ENCODE measurements around the gene CNOT11.

The CNOT11 gene

DNA sequence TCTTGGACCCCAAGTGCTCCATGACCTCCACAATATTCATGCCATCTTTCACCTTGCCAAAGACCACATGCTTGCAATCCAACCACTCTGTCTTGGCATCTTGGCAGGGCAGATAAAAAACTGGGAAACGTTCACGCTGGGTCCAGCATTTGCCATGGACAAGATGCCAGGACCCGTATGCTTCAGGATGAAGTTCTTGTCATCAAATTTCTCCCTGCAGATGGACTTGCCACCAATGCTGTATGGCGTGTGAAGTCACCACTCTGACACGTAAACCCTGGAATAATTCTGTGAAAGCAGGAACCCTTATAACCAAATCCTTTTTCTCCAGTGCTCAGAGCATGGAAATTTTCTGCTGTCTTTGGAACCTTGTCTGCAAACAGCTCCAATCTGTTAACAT lies 21.5 kb downstream of the CNOT11 start:
- in situ Hi-C loops (cut with MboI; ENCODE audit: low sequenced_read_pairs): no loop called here

DNA sequence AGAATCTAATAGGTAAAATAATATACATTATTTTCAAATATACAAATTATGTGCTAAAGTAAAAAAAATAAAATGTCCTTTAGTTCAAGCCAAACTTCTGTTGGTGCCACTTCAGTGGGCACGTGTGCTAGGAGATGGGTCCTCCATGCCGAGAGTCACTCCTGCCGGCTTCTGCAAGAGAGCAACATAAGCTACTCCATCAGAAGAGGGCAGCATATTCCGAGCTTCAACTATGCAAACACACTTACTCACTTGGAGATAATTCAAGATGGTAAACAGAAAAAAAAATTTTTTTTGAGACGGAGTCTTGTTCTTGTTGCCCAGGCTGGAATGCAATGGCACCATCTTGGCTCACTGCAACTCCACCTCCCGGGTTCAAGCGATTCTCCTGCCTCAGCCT lies 24.4 kb downstream of the CNOT11 start:
- in situ Hi-C loops (cut with MboI; ENCODE audit: low sequenced_read_pairs): no loop called here

DNA sequence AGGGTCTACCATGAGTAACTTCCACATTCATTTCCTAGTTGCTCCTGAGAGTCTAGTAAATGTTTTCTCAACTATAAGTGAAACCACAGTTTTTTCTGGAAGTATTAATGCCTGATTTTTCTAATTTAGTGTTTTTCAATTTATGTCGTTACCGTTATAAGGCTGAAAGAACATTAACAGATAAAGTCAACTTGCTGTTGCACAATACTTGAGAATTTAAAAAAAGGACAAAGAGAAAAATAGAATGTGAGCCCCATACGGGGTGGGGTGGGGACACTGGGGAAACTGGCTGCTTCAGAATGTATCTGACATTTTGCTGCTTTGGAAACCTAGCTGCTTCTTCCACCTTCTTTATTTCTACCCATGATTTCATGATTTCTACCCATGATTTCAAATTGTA lies 26.2 kb downstream of the CNOT11 start:
- in situ Hi-C loops (cut with MboI; ENCODE audit: low sequenced_read_pairs): no loop called here

DNA sequence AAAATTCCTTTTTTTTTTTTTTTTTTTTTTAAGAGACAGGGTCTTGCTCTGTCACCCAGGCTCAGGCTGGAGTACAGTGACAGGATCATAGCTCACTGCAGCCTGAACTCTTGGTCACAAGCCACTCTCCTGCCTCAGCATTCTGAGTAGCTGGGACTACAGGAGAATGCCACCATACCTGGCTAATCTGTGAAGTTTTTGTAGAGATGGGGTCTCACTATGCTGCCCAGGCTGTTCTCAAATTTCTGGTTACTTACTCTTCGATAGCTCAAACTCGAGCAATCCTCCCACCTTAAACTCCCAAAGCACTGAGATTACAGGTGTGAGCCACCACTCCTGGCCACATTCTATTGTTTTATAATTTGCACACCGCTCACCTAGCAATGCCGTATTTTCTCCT lies 28.8 kb downstream of the CNOT11 start:
- in situ Hi-C loops (cut with MboI; ENCODE audit: low sequenced_read_pairs): no loop called here

DNA sequence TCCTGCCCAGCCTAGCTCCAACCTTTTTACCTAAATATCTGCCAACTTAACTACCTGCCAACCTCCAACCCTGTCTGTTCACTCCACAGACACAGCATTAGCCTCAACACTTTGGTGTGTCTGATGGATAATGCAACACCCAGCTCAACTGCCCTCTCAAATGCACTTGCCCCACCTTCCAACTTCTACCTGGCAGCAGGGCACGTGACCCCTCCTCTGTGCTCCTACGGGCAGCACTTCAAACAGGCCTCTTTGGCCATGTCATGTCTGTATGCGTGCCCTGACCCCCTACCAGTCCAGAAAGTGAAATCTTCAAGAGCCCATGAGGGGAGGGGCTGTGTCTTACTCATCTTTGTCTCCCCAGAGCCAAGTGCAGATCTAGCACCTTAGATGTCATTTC lies 30.3 kb downstream of the CNOT11 start:
- in situ Hi-C loops (cut with MboI; ENCODE audit: low sequenced_read_pairs): no loop called here

DNA sequence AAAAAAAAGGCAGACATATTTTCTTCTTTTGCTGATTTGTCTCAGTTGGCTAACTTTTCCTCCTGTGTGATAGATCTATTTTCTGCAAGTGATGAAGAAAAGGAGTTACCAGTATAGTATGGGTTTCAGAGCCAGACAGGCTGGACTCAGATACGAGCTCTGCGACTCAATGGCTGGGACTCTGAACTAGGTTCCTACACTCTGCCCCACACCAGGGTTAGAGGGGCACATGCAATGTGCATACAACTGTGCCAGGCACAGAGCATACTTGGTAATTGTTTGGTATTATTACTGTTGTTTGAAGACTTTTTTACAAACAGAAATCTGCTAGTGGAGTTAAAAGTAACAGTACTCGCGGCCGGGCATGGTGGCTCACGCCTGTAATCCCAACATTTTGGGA lies 34.0 kb downstream of the CNOT11 start:
- in situ Hi-C loops (cut with MboI; ENCODE audit: low sequenced_read_pairs): no loop called here

DNA sequence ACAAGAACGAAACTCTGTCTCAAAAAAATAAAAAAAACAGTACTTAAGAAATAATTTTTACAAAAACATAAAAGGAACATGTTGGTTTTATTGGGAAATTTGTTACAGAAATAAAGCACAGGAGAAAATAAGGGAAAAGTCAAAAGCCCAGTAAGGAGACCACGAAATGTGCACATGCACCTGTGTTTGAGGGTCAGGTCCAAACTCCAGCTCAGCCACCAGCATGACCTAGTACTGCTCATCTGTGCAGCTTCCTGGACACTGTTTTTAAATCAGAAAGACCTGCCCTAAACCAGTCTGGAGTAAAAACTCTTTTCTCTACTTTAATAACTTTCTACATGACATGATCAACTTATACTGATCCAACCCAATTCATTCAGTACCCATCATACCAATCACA lies 34.6 kb downstream of the CNOT11 start:
- in situ Hi-C loops (cut with MboI; ENCODE audit: low sequenced_read_pairs): no loop called here

DNA sequence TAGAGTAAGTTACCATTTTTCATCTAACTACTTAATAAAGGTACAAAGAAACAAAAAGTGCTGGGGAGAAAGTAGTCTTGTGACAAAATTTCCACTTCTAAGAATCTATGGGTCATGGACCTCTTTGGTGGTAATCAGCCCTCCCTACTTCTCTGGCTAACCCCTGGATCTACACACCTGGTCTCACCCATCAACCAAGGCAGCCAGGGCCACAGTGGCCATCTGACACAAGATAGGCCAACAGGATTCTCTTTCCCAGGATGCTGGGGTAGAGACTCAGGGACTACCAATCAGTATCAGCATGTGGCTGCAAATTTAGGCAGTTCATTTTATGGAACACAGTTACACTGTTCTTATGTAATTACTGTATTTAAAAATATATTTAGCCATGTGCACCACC lies 38.0 kb downstream of the CNOT11 start:
- in situ Hi-C loops (cut with MboI; ENCODE audit: low sequenced_read_pairs): no loop called here

DNA sequence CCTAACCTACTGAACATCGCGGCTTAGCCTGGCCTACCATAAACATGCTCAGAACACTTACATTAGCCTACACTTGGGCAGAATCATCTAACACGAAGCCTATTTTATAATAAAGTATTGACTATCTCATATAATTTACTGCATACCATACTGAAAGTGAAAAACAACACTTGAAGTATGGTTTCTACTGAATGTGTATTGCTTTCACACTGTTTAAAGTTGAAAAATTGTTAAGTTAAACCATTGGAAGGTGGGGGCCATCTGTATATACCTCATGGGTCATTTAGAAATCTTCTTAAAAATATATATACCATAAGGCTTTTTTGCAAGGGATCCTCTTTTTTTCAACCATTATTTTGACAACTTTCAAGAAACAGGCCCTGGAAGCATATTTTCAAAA lies 39.3 kb downstream of the CNOT11 start:
- in situ Hi-C loops (cut with MboI; ENCODE audit: low sequenced_read_pairs): no loop called here

DNA sequence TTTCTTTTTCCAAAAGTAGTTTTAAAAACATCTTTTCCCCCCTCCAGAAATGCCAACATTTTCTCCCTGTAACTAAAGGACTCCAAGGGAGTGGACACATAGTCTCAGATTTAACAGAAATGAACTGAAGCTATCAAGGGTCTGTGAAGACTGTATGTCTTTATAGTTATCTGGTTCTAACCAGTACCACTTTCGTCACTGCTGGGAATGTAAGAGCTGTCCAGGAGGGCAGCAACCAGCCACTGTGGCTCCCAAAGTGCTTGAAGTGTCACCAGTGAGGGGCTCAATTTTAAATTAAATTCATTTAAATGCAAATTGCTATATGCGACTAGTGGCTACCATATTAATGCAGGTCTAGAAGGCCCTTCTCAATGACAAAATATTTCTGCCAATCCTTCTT lies 40.9 kb downstream of the CNOT11 start:
- in situ Hi-C loops (cut with MboI; ENCODE audit: low sequenced_read_pairs): no loop called here

DNA sequence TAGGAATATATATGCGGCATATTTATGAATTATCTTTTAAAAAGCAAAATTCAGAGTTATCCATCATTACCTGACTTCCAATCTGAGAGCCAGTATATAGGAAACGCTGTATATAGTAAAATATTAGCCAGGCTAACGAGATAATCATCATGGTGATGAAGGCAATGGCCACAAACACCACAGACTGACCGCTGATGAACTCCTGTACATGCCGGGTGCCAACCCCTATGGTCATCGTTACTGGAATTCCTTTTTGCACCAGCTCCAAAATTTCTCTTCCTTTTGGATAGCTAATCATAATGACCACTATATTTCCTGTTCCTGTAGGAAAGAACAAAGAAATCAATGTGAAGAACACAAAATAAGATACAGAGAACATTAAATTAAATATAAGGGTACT lies 42.2 kb downstream of the CNOT11 start:
- in situ Hi-C loops (cut with MboI; ENCODE audit: low sequenced_read_pairs): no loop called here

DNA sequence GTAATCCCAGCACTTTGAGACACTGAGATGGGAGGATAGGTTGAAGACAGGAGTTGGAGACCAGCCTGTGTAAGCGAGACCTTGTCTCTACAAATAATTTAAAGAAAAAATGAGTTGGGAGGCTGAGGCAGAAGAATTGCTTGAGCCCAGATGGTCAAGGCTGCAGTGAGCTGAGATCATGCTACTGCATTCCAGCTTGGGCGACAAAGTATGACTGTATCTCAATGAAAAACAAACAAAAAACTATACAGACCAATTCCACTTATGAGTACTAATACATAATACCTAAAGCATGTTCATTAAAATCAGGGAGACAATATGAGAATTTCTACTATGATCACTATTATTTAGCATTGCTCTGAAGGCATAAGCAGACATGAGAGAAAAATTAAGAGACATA lies 43.2 kb downstream of the CNOT11 start:
- in situ Hi-C loops (cut with MboI; ENCODE audit: low sequenced_read_pairs): no loop called here

DNA sequence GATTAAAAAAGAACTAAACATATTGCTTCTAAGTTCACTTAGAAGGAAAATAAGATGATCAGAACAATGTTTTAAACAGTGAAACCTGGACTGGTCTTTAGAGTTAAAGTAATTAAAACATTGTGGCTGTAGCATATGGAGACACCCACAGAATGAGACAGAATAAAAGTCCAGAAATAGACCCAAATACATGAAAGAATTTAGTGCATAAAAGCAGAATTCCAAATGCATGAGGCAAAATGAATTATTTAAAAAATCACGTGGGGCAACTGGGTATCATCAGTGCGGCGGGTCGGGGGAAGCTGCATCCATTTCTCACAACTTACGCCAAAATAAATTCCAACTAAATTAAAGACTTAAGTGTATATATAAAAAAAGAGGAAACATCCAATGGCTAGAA lies 43.7 kb downstream of the CNOT11 start:
- in situ Hi-C loops (cut with MboI; ENCODE audit: low sequenced_read_pairs): no loop called here

DNA sequence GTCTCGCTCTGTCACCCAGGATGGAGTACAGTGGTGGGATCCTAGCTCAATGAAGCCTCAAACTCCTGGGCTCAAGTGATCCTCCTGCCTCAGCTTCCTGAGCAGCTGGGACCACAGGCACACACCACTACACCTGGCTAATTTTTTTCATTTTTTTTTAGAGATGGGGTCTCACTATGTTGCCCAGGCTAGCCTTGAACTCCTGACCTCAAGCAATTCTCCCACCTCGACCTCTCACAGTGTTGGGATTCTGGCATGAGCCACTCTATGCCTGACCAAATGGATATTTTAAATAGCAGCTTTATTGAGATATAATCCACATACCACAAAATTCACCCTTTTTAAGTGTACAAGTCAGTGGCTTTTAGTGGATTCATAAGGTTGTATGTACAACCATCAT lies 44.7 kb downstream of the CNOT11 start:
- in situ Hi-C loops (cut with MboI; ENCODE audit: low sequenced_read_pairs): no loop called here

DNA sequence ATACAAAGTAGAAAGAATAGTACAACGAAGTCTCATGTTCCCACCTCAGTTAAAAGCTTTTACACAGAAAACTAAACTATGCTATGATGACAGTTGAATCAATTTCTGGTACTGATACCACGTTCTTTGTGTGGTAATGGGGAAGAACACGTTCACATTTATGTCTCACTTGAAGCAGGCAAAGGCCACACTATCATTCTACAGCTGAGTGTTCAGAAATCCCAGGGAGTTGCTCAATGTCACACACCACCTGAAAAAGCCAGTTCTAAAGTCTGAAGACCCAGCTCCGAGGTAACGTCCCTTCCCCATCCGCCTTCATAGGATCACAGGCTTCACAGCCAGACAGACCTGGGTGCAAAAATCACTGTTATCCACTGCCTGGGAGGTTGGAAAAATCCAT lies 46.9 kb downstream of the CNOT11 start:
- in situ Hi-C loops (cut with MboI; ENCODE audit: low sequenced_read_pairs): no loop called here

DNA sequence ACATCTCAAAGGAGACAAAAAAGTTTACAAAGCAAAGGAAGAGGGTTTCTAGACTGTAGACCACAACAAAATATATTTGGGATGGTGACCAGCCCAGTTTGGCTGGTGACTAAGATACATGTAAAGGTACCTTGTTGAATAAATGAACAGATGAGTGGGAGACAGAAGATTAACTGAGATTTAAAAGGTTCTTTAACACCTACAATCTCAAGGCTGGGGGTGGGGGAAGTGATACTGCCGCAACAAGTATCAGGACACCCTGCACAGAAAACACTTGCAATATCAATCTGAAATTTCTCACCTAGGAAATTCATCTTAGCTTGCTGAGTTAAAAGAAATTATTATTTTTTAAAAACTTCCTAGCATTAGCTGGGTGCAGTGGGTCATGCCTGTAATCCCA lies 47.5 kb downstream of the CNOT11 start:
- in situ Hi-C loops (cut with MboI; ENCODE audit: low sequenced_read_pairs): no loop called here

DNA sequence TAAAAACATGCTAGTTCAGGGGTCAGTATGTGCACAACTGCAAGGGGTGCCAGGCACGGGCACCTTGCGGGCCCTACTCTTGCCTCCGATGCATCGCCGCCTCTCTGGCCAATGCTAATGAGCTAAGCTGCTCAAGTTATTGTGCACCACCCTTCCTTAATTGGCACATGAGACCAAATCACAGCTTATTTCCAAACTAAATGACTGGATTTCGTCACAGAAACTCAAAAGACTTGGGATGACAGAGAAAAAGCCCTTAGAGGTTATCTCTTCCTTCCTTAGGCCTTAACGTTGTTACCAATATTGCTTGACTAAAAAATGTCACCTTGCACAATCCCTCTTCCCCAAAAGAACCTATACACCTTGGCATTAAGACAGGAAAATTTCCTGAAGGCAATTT lies 48.1 kb downstream of the CNOT11 start:
- in situ Hi-C loops (cut with MboI; ENCODE audit: low sequenced_read_pairs): no loop called here

DNA sequence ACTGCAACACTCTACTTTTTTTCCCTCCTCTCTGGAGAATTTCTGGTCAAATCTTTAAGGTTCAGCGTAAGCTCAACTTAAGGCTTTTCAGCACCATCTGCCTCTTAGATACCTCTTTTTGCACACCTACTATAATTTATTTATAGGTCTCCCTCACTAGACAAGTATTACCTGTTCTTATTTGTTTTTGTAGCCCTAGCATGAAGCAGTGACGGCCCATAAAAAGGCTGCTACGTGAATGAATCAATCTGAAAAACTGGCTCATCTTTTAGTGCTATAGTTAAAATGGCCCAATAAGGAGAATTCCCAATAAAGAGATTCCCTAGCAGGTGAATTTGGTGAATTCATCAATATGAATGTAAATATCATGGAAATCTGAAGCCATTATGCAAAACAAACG lies 49.3 kb downstream of the CNOT11 start:
- in situ Hi-C loops (cut with MboI; ENCODE audit: low sequenced_read_pairs): no loop called here

DNA sequence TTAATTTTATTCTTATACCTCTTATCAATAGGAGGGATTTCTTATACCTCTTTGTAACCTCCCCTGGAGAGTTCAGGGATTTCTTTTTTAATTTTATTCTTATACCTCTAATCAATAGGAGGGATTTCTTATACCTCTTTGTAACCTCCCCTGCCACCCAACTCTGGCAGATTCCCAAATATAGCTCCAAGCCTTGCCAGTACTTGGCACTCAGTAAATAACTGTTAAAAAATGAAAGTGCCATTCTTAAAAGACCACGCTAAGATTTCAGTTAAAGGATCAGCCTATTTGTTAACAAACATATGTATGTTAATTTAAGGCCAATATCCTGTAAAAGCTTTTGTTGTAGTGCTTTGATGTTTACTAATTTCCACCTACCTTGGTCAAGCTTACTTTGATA lies 51.0 kb downstream of the CNOT11 start:
- in situ Hi-C loops (cut with MboI; ENCODE audit: low sequenced_read_pairs): no loop called here

DNA sequence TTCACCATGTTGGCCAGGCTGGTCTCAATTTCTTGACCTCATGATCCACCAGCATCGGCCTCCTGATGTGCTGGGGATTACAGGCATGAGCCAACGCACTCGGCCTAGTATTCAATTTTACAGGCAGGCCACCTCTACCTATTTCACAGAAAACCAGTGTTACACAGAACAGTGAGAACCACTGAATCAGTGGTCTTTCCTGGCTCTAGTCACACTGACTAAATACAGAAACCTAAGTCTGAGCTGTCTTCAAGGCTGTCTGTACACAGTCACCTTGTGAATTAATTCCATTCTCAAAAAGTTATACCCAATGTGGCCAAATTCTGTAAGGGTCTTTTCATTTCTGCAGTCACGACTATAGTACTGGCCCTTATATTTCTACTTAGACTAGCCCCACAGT lies 52.3 kb downstream of the CNOT11 start:
- in situ Hi-C loops (cut with MboI; ENCODE audit: low sequenced_read_pairs): no loop called here

DNA sequence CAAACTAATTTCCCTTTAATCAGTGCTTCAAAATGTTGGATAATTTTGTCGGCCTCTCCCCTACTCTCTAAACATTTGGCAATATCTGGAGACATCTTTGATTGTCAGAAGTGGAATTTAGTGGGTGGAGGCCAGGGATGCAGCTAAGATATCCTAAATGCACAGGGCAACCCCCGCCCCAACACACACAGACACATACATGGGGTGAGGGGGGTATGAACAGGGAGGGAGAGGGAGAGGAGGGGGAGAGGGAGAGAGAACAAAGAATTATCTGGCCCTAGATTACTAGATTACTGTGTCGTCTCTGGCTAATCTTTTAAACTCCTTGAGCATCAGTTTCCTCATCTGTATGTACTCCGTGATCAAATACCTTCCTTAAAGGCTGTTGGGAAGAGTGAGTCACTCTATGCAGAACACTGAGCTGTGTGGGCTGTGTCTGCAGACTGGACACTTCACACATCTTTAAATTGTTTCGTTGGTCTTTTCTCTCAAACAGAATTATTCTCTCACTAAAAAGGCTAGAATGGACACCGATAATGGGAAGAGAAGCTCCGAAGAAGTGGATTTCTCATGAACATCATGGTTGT lies 52.9 kb downstream of the CNOT11 start:
- in situ Hi-C loops (cut with MboI; ENCODE audit: low sequenced_read_pairs): no loop called here

DNA sequence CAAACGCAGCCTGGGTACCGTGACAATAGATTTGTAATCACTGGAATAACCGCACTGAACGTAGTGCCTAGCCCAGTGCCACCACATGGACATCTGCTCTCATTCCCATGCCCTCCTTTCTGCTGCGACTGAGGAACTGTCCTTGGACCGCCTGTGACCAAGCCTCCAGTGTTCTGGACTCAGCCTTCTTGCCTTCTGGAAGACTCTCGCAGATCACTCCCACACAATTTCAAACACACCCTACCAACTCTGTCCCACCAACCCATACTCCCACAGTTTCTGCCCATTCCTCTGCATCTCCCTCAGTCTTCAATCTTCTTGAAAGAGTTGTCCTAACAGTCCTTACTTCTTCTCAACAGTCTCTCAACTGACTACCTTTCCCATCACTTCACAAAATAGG lies 53.7 kb downstream of the CNOT11 start:
- in situ Hi-C loops (cut with MboI; ENCODE audit: low sequenced_read_pairs): no loop called here

DNA sequence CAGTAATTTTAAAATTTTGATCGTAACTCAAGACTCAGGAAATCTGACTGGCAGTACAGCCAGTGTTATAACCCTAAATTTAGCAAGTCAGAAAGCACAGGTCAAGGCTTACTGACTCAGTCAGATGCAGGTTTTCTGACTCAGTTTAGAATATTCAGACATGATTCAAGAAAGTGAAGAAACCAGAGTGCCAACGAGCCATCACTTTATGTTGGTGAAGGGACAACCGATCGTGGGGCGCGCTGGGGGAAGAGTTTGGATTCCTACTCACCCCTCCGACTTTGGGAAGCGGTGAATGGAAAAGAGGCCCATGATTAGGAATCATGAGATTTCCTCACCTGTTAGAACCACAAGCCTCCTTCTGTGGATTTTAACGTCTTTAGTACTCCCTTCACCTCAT lies 54.8 kb downstream of the CNOT11 start:
- in situ Hi-C loops (cut with MboI; ENCODE audit: low sequenced_read_pairs): no loop called here

DNA sequence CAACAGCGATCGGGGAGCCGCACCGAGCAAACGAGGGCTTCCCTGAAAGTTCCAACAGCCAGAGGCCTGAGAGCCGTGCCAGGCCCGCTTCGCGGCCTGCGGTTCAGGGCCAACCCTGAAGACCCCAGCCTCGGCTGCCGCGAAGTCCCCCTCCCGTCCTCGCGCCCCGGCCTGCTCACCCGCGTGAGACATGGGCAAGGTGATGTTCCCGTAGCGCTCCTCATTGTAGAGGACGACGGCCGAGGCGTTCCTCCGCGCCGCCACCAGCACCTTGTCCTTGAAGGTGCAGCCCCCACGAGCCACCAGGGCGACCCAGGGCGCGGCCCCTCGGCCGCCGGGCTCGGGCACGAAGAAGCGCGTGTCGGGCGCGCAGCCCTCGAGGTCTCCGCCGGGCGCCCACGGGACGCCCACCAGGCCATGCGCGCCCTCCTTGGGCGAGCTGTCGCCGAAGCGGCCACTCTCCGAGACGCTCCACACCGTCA lies 55.3 kb downstream of the CNOT11 start:
- in situ Hi-C loops (cut with MboI; ENCODE audit: low sequenced_read_pairs): no loop called here

All from HL-60/S4 treated with retinoic acid at 250 ng/mL for 4 days and 3 days (cell line).